K562 (cell line): ENCODE results near the gene VAT1L. TPM values are rescaled to one million over a fixed set of nuclear protein-coding genes. Genes with fewer than 3 reads are reported as not detected.

Source experiments
- ATAC-seq: fragments of 200-7000 bp; cut with Tn5 transposase; 3 replicates; pipeline ENCODE4 v1.9.1; 2020; ENCODE audit warnings: moderate library complexity
- BruUV-seq: library from RNA; stranded (reverse); fragments of 400-500 nt; replicated peaks from 2 replicates; lab custom pipeline; 2021; lab: Mats Ljungman, UMichigan
- CTCF ChIA-PET: fragments of 300-600 bp; formaldehyde crosslinking; extraction: SDS; loops from one replicate; lab custom pipeline; 2021; ENCODE audit warnings: low intra/inter-chr PET ratio; lab: Yijun Ruan, JAX
- POLR2A ChIA-PET: fragments of 300-600, 350-650 bp; sonication (Branson Sonifier 250); formaldehyde crosslinking; extraction: SDS; loops from one replicate; lab custom pipeline; 2021; ENCODE audit warnings: antibody characterized with exemption, inconsistent platforms; lab: Yijun Ruan, JAX
- DNase-seq, 4 experiments: peaks; one replicate each; pipeline versions ENCODE4 v3.0.0 to v3.0.0-alpha.2; 2011 to 2018; ENCODE audit warnings: low spot score in 3 of 4, mixed read lengths in 3 of 4; ENCODE audit errors: extremely low read depth in 1 of 4
- FAIRE-seq: peaks from 2 replicates; lab custom pipeline; 2011; peaks lifted over from hg19 to GRCh38; lab: Jason Lieb, UNC
- H2AFZ ChIP-seq: 2 replicates; pipeline ENCODE4 v1.6.0; 2011; ENCODE audit warnings: low read depth, low read length, control low read depth, inconsistent platforms
- H3K27ac ChIP-seq: fragments of 200-600 bp; 3 replicates; pipeline ENCODE4 v1.8.0; 2011; ENCODE audit warnings: low read depth, mild to moderate bottlenecking, control low read depth, inconsistent platforms, low read length, moderate library complexity, mixed read lengths; ENCODE audit errors: extremely low read depth
- H3K27me3 ChIP-seq, 2 experiments: fragments of 300-600 bp in 1 of 2; 2 replicates in 1 of 2; 3 replicates in 1 of 2; pipeline versions ENCODE4 v1.6.0 to v1.8.0; 2011; ENCODE audit warnings: inconsistent platforms in 2 of 2, low read length in 2 of 2, mild to moderate bottlenecking in 1 of 2, mixed read lengths in 1 of 2, moderate library complexity in 1 of 2; ENCODE audit not compliant: control insufficient read depth in 2 of 2, insufficient read depth in 2 of 2
- H3K36me3 ChIP-seq: fragments of 300-600 bp; 3 replicates; pipeline ENCODE4 v1.8.0; 2011; ENCODE audit warnings: mild to moderate bottlenecking, low read length, inconsistent platforms; ENCODE audit not compliant: control insufficient read depth, insufficient read depth
- H3K4me1 ChIP-seq, 2 experiments: fragments of 200-600 bp in 1 of 2; replicated peaks in 1 of 2; 2 replicates in 1 of 2; 3 replicates in 1 of 2; pipeline versions ENCODE4 v1.5.1 to v1.8.0; 2011; ENCODE audit warnings: inconsistent platforms in 2 of 2, low read length in 2 of 2, mild to moderate bottlenecking in 1 of 2, mixed read lengths in 1 of 2, moderate library complexity in 1 of 2; ENCODE audit not compliant: control insufficient read depth in 2 of 2, insufficient read depth in 2 of 2
- H3K4me2 ChIP-seq: 2 replicates; pipeline ENCODE4 v1.6.1; 2011; ENCODE audit warnings: low read length, control low read depth, inconsistent platforms, mixed read lengths; ENCODE audit not compliant: insufficient read depth
- H3K4me3 ChIP-seq: fragments of 200-600 bp; sonication (generic), shearing (Covaris generic); 2 replicates; pipeline ENCODE4 v1.5.1; 2016; ENCODE audit warnings: control low read depth, inconsistent platforms
- H3K79me2 ChIP-seq: fragments of 200-600 bp; 3 replicates; pipeline ENCODE4 v1.8.0; 2011; ENCODE audit warnings: low read length, inconsistent platforms; ENCODE audit not compliant: control insufficient read depth, insufficient read depth
- H3K9ac ChIP-seq, 2 experiments: 2 replicates each; pipeline versions ENCODE4 v1.6.0 to v1.6.1; 2011; ENCODE audit warnings: low read depth in 2 of 2, low read length in 2 of 2, control low read depth in 1 of 2, inconsistent platforms in 1 of 2, mild to moderate bottlenecking in 1 of 2, mixed read lengths in 1 of 2; ENCODE audit not compliant: insufficient read depth in 1 of 2
- H3K9me1 ChIP-seq: one replicate; pipeline ENCODE4 v1.6.0; 2011; ENCODE audit warnings: inconsistent platforms, mild to moderate bottlenecking, low read length, moderate library complexity; ENCODE audit not compliant: control insufficient read depth, insufficient read depth
- H3K9me3 ChIP-seq: replicated peaks from 2 replicates; pipeline ENCODE4 v1.5.1; 2011; ENCODE audit warnings: low read depth, low read length, inconsistent platforms; ENCODE audit not compliant: control insufficient read depth, insufficient read depth
- H4K20me1 ChIP-seq: replicated peaks from 2 replicates; pipeline ENCODE4 v1.6.1; 2011; ENCODE audit warnings: low read length, inconsistent platforms, mixed read lengths; ENCODE audit not compliant: control insufficient read depth, insufficient read depth
- CTBP1 ChIP-seq: fragments of 450-650 bp; IDR thresholded peaks from 2 replicates; pipeline ENCODE4 v1.6.1; 2016; ENCODE audit warnings: borderline replicate concordance
- MBD2 ChIP-seq: sonication (generic); IDR thresholded peaks from 2 replicates; pipeline ENCODE4 v1.6.1; 2016; ENCODE audit warnings: low read depth, borderline replicate concordance
- NBN ChIP-seq: fragments of 450-650 bp; IDR thresholded peaks from 2 replicates; pipeline ENCODE4 v1.6.1; 2016; ENCODE audit warnings: low read depth, mild to moderate bottlenecking
- TCF3 ChIP-seq: sonication (generic); formaldehyde crosslinking; IDR thresholded peaks from 2 replicates; pipeline ENCODE4 v1.4.0; 2020; ENCODE audit warnings: mild to moderate bottlenecking, missing genetic modification reagents
- ZNF239 ChIP-seq: fragments of 250-450 bp; sonication (Bioruptor Pico); IDR thresholded peaks from 2 replicates; pipeline ENCODE4 v1.4.0; 2020; ENCODE audit warnings: mild to moderate bottlenecking
- ZNF24 ChIP-seq: fragments of 450-650 bp; IDR thresholded peaks from 2 replicates; pipeline ENCODE4 v1.6.1; 2016
- WGBS: fragments of 100-300 bp; shearing (Covaris generic); methylation state at CpG from one replicate; pipeline ENCODE4 v1.1.6; 2016; ENCODE audit warnings: low coverage, mixed read lengths; ENCODE audit not compliant: insufficient coverage; ENCODE audit errors: missing lambda C conversion rate; 5-methylcytosine and 5-hydroxymethylcytosine counted together
- in situ Hi-C: fragments of 300-500 bp; cut with MboI; formaldehyde crosslinking; loops from 4 replicates; pipeline ENCODE4 v1.15.0; 2018; ENCODE audit warnings: inconsistent platforms, mixed read lengths
- intact Hi-C: fragments of 100-400 bp; cut with micrococcal nuclease; formaldehyde crosslinking; loops from 2 replicates; pipeline ENCODE4 v1.14.2; 2022
- polyA plus RNA-seq, 8 experiments: library from polyadenylated mRNA; depleted of rRNA in 4 of 8; stranded (reverse) in 5 of 8; unstranded in 3 of 8; fragments of >200 nt; fragmentation: Nextera tagmentation in 2 of 8; fragmentation: Illumina TruSeq in 1 of 8; extraction: Ambion mirVana in 2 of 8; extraction: Trizol in 1 of 8; gene quantifications; 2 replicates each; pipeline versions ENCODE4 v1.2.1 to v1.2.3, GENCODE V29; 2011 to 2014; ENCODE audit warnings: inconsistent platforms in 1 of 8, missing spikeins in 1 of 8
- total RNA-seq, 7 experiments: library from RNA; depleted of rRNA in 6 of 7; stranded (reverse); fragments of >200 nt in 6 of 7; fragmentation: Illumina TruSeq in 2 of 7; extraction: Trizol in 2 of 7; gene quantifications; 2 replicates each; pipeline versions ENCODE4 v1.2.1 to v1.2.3, GENCODE V29; 2011 to 2021; ENCODE audit warnings: low replicate concordance in 1 of 7
- TF ChIP-seq, protein P1 (sequence below), 3 experiments: fragments of 200-800 bp in 1 of 3; fragments of 250-450 bp in 1 of 3; fragments of 450-650 bp in 1 of 3; sonication (Bioruptor Pico) in 1 of 3; sonication (Bioruptor generic) in 1 of 3; formaldehyde crosslinking in 1 of 3; IDR thresholded peaks; 2 replicates each; pipeline versions ENCODE4 v1.6.1 to v1.8.0; 2016 to 2022; ENCODE audit warnings: mild to moderate bottlenecking in 2 of 3, missing genetic modification characterization in 2 of 3, missing compliant biosample characterization in 1 of 3, moderate library complexity in 1 of 3

Gene VAT1L
- total and polyA plus RNA-seq, 9 of the 15 experiments (the other 6 are each of a cell fraction or from before 2014, with no cell fraction given) = 0.01 TPM; not detected in 8

- Histone ChIP-seq H3K9me1 (no peaks in the 10 kb centered on the region), H3K4me3 (no peak overlapping the region), H3K4me2 (no peak overlapping the region), H3K79me2 (no peaks in the 10 kb centered on the region), H3K36me3 (no peaks in the 10 kb centered on the region), H3K4me1 (0 out of 5 replicates have a peak, but pooled peaks cover 0 to 2% of the 10 kb centered on the region in 2 experiments), H3K9ac (no peak overlapping the region), H3K27ac (no peak overlapping the region), H3K27me3 (no peaks in the 10 kb centered on the region; a peak in 1 of 5 replicates), H3K9me3 (no peaks in the 10 kb centered on the region), H4K20me1 (no peaks in the 10 kb centered on the region)
- BruUV-seq = no TSS peak
- ATAC-seq (no peak), FAIRE-seq (no peak), DNase-seq (no peak)
- POLR2A ChIA-PET = interaction anchor here (1.2 kb wide), 1 partner anchor 11 kb away, joined by 3 read pairs; no protein-coding TSS in a partner anchor
- WGBS = 0% methylated on average over 5 of the region's 5 CpGs
- intact Hi-C loops = no loop called here
- CTCF ChIA-PET = no interaction called here
- in situ Hi-C loops = no loop called here
- TF ChIP-seq NBN = no peak
- TF ChIP-seq, protein P1, sequence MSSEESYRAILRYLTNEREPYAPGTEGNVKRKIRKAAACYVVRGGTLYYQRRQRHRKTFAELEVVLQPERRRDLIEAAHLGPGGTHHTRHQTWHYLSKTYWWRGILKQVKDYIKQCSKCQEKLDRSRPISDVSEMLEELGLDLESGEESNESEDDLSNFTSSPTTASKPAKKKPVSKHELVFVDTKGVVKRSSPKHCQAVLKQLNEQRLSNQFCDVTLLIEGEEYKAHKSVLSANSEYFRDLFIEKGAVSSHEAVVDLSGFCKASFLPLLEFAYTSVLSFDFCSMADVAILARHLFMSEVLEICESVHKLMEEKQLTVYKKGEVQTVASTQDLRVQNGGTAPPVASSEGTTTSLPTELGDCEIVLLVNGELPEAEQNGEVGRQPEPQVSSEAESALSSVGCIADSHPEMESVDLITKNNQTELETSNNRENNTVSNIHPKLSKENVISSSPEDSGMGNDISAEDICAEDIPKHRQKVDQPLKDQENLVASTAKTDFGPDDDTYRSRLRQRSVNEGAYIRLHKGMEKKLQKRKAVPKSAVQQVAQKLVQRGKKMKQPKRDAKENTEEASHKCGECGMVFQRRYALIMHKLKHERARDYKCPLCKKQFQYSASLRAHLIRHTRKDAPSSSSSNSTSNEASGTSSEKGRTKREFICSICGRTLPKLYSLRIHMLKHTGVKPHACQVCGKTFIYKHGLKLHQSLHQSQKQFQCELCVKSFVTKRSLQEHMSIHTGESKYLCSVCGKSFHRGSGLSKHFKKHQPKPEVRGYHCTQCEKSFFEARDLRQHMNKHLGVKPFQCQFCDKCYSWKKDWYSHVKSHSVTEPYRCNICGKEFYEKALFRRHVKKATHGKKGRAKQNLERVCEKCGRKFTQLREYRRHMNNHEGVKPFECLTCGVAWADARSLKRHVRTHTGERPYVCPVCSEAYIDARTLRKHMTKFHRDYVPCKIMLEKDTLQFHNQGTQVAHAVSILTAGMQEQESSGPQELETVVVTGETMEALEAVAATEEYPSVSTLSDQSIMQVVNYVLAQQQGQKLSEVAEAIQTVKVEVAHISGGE (CRISPR knock-in tag; IDR thresholded peaks at IDR 0.05) = no peak
- no peak for TF ChIP-seq CTBP1
- TF ChIP-seq ZNF239 (CRISPR knock-in tag) = no peak
- TF ChIP-seq TCF3 (CRISPR knock-in tag) = no peak
- TF ChIP-seq ZNF24 = no peak
- no peak for TF ChIP-seq MBD2
- TF ChIP-seq, all 486 proteins: peak for 0
- no peak overlapping the region for H2AFZ ChIP-seq
These were observed 150.5 kb downstream of the VAT1L start for GRCh38 chr16:77938913-77939312.
